Measurements from ENCODE around the gene ISCA2.

Gene ISCA2

GRCh38 chr14:74506411-74506851 is 12.9 kb downstream of the ISCA2 start:
- peaks cover 0 to 4% (median 1%) of the 10 kb centered on the region in 4 experiments for H3K4me1 ChIP-seq (ENCODE audit: control extremely low read depth in 1 of 4, control insufficient read depth in 4 of 4, insufficient read depth in 4 of 4, low read length in 3 of 4)
- POLR2A ChIA-PET = no interaction called here
- 94% methylated on average over 7 of the region's 13 CpGs for WGBS (ENCODE audit: insufficient coverage)
- no peak overlapping the region for H3K4me3 ChIP-seq (ENCODE audit: control insufficient read depth in 1 of 7, extremely low read depth in 1 of 7, insufficient read depth in 4 of 7, low read depth in 2 of 7, low read length in 6 of 7)
- no peaks in the 10 kb centered on the region for H3K9me3 ChIP-seq (ENCODE audit: control extremely low read depth in 1 of 5, control insufficient read depth in 4 of 5, insufficient read depth in 2 of 5, low read depth in 1 of 5, low read length in 4 of 5)
- CTCF ChIA-PET = no interaction called here
- peak in 1 of 3 donors; percentile 30 for DNase-seq
- H3K27ac ChIP-seq (ENCODE audit: insufficient read depth in 1 of 2, low read depth in 1 of 2, low read length in 2 of 2, poor library complexity in 1 of 2, severe bottlenecking in 2 of 2) = no peak overlapping the region
- no peaks in the 10 kb centered on the region for H3K27me3 ChIP-seq (replicated peaks in 2 of 5; ENCODE audit: control insufficient read depth in 4 of 5, insufficient read depth in 5 of 5, low read length in 4 of 5)
- no peaks in the 10 kb centered on the region for H3K36me3 ChIP-seq (ENCODE audit: control insufficient read depth in 4 of 4, insufficient read depth in 4 of 4, low read length in 3 of 4)

- no peak overlapping the region for H3K4me3 ChIP-seq (ENCODE audit: control insufficient read depth in 1 of 7, extremely low read depth in 1 of 7, insufficient read depth in 4 of 7, low read depth in 2 of 7, low read length in 6 of 7)
- no peaks in the 10 kb centered on the region for H3K36me3 ChIP-seq (ENCODE audit: control insufficient read depth in 4 of 4, insufficient read depth in 4 of 4, low read length in 3 of 4)
- POLR2A ChIA-PET = no interaction called here
- peaks cover 0 to 3% (median 1%) of the 10 kb centered on the region in 4 experiments for H3K4me1 ChIP-seq (ENCODE audit: control extremely low read depth in 1 of 4, control insufficient read depth in 4 of 4, insufficient read depth in 4 of 4, low read length in 3 of 4)
- H3K9me3 ChIP-seq (ENCODE audit: control extremely low read depth in 1 of 5, control insufficient read depth in 4 of 5, insufficient read depth in 2 of 5, low read depth in 1 of 5, low read length in 4 of 5) = no peaks in the 10 kb centered on the region
- CTCF ChIA-PET = interaction anchor here (0.6 kb wide), 1 partner anchor 148 kb away, joined by 3 read pairs; no protein-coding TSS in a partner anchor
- no peaks in the 10 kb centered on the region for H3K27me3 ChIP-seq (replicated peaks in 2 of 5; ENCODE audit: control insufficient read depth in 4 of 5, insufficient read depth in 5 of 5, low read length in 4 of 5)
- 94% methylated on average over 6 of the region's 8 CpGs for WGBS (ENCODE audit: insufficient coverage)
- DNase-seq = no peak
- H3K27ac ChIP-seq (ENCODE audit: insufficient read depth in 1 of 2, low read depth in 1 of 2, low read length in 2 of 2, poor library complexity in 1 of 2, severe bottlenecking in 2 of 2) = no peak overlapping the region
Measured at GRCh38 chr14:74507085-74507484, 13.5 kb downstream of the ISCA2 start.

GRCh38 chr14:74507840-74508239 is 14.3 kb downstream of the ISCA2 start:
- ChIA-PET POLR2A (no interaction called here), CTCF (interaction anchor here (0.6 to 2.3 kb wide), 4 partner anchors 10 to 293 kb away, joined by 3 to 8 read pairs (median 3); no protein-coding TSS in a partner anchor)
- WGBS (ENCODE audit: insufficient coverage) = 83% methylated on average over 4 of the region's 5 CpGs
- Histone ChIP-seq H3K27me3 (replicated peaks in 2 of 5; ENCODE audit: control insufficient read depth in 4 of 5, insufficient read depth in 5 of 5, low read length in 4 of 5) (no peaks in the 10 kb centered on the region), H3K36me3 (ENCODE audit: control insufficient read depth in 4 of 4, insufficient read depth in 4 of 4, low read length in 3 of 4) (no peaks in the 10 kb centered on the region), H3K4me3 (ENCODE audit: control insufficient read depth in 1 of 7, extremely low read depth in 1 of 7, insufficient read depth in 4 of 7, low read depth in 2 of 7, low read length in 6 of 7) (no peak overlapping the region), H3K27ac (ENCODE audit: insufficient read depth in 1 of 2, low read depth in 1 of 2, low read length in 2 of 2, poor library complexity in 1 of 2, severe bottlenecking in 2 of 2) (no peak overlapping the region), H3K4me1 (ENCODE audit: control extremely low read depth in 1 of 4, control insufficient read depth in 4 of 4, insufficient read depth in 4 of 4, low read length in 3 of 4) (peaks cover 0 to 3% (median 1%) of the 10 kb centered on the region in 4 experiments), H3K9me3 (ENCODE audit: control extremely low read depth in 1 of 5, control insufficient read depth in 4 of 5, insufficient read depth in 2 of 5, low read depth in 1 of 5, low read length in 4 of 5) (no peaks in the 10 kb centered on the region)
- no peak for DNase-seq

GRCh38 chr14:74508292-74508731 is 14.7 kb downstream of the ISCA2 start:
- peaks cover 0 to 3% (median 1%) of the 10 kb centered on the region in 4 experiments for H3K4me1 ChIP-seq (ENCODE audit: control extremely low read depth in 1 of 4, control insufficient read depth in 4 of 4, insufficient read depth in 4 of 4, low read length in 3 of 4)
- H3K27me3 ChIP-seq (replicated peaks in 2 of 5; ENCODE audit: control insufficient read depth in 4 of 5, insufficient read depth in 5 of 5, low read length in 4 of 5) = no peaks in the 10 kb centered on the region
- CTCF ChIA-PET = interaction anchor here (0.6 to 2.3 kb wide), 9 partner anchors 11 to 292 kb away, joined by 3 to 8 read pairs (median 3); no protein-coding TSS in a partner anchor
- 35% methylated on average over 2 of the region's 15 CpGs for WGBS (ENCODE audit: insufficient coverage)
- no peaks in the 10 kb centered on the region for H3K36me3 ChIP-seq (ENCODE audit: control insufficient read depth in 4 of 4, insufficient read depth in 4 of 4, low read length in 3 of 4)
- no peaks in the 10 kb centered on the region for H3K9me3 ChIP-seq (ENCODE audit: control extremely low read depth in 1 of 5, control insufficient read depth in 4 of 5, insufficient read depth in 2 of 5, low read depth in 1 of 5, low read length in 4 of 5)
- no peak overlapping the region for H3K4me3 ChIP-seq (ENCODE audit: control insufficient read depth in 1 of 7, extremely low read depth in 1 of 7, insufficient read depth in 4 of 7, low read depth in 2 of 7, low read length in 6 of 7)
- H3K27ac ChIP-seq (ENCODE audit: insufficient read depth in 1 of 2, low read depth in 1 of 2, low read length in 2 of 2, poor library complexity in 1 of 2, severe bottlenecking in 2 of 2) = no peak overlapping the region
- POLR2A ChIA-PET = no interaction called here
- DNase-seq = peak; percentile 56 to 75 (median 69)

GRCh38 chr14:74508844-74509428 is 15.4 kb downstream of the ISCA2 start:
- POLR2A ChIA-PET = no interaction called here

GRCh38 chr14:74509587-74510222 is 16.1 kb downstream of the ISCA2 start:
- H3K4me3 ChIP-seq (ENCODE audit: control insufficient read depth in 1 of 7, extremely low read depth in 1 of 7, insufficient read depth in 4 of 7, low read depth in 2 of 7, low read length in 6 of 7) = no peak overlapping the region
- H3K36me3 ChIP-seq (ENCODE audit: control insufficient read depth in 4 of 4, insufficient read depth in 4 of 4, low read length in 3 of 4) = no peaks in the 10 kb centered on the region
- H3K4me1 ChIP-seq (ENCODE audit: control extremely low read depth in 1 of 4, control insufficient read depth in 4 of 4, insufficient read depth in 4 of 4, low read length in 3 of 4) = peaks cover 0 to 14% (median 12%) of the 10 kb centered on the region in 4 experiments
- ChIA-PET CTCF (interaction anchor here (1.1 to 2.3 kb wide), 7 partner anchors 10 to 168 kb away, joined by 3 to 8 read pairs (median 4); no protein-coding TSS in a partner anchor), POLR2A (no interaction called here)
- DNase-seq = no peak
- H3K27ac ChIP-seq (ENCODE audit: insufficient read depth in 1 of 2, low read depth in 1 of 2, low read length in 2 of 2, poor library complexity in 1 of 2, severe bottlenecking in 2 of 2) = no peak overlapping the region
- no peaks in the 10 kb centered on the region for H3K27me3 ChIP-seq (replicated peaks in 2 of 5; ENCODE audit: control insufficient read depth in 4 of 5, insufficient read depth in 5 of 5, low read length in 4 of 5)
- 100% methylated on average over 4 of the region's 10 CpGs for WGBS (ENCODE audit: insufficient coverage)
- H3K9me3 ChIP-seq (ENCODE audit: control extremely low read depth in 1 of 5, control insufficient read depth in 4 of 5, insufficient read depth in 2 of 5, low read depth in 1 of 5, low read length in 4 of 5) = no peaks in the 10 kb centered on the region

More at GRCh38 chr14:74508844-74509428, 15.4 kb downstream of the ISCA2 start:
- H3K4me1 ChIP-seq (ENCODE audit: control extremely low read depth in 1 of 4, control insufficient read depth in 4 of 4, insufficient read depth in 4 of 4, low read length in 3 of 4) = peaks cover 0 to 6% (median 5%) of the 10 kb centered on the region in 4 experiments
- no peak overlapping the region for H3K4me3 ChIP-seq (ENCODE audit: control insufficient read depth in 1 of 7, extremely low read depth in 1 of 7, insufficient read depth in 4 of 7, low read depth in 2 of 7, low read length in 6 of 7)
- CTCF ChIA-PET = interaction anchor here (0.8 to 2.3 kb wide), 8 partner anchors 12 to 292 kb away, joined by 3 to 8 read pairs (median 4); no protein-coding TSS in a partner anchor
- no peaks in the 10 kb centered on the region for H3K27me3 ChIP-seq (replicated peaks in 2 of 5; ENCODE audit: control insufficient read depth in 4 of 5, insufficient read depth in 5 of 5, low read length in 4 of 5)
- no peaks in the 10 kb centered on the region for H3K36me3 ChIP-seq (ENCODE audit: control insufficient read depth in 4 of 4, insufficient read depth in 4 of 4, low read length in 3 of 4)
- DNase-seq = no peak
- H3K9me3 ChIP-seq (ENCODE audit: control extremely low read depth in 1 of 5, control insufficient read depth in 4 of 5, insufficient read depth in 2 of 5, low read depth in 1 of 5, low read length in 4 of 5) = no peaks in the 10 kb centered on the region
- H3K27ac ChIP-seq (ENCODE audit: insufficient read depth in 1 of 2, low read depth in 1 of 2, low read length in 2 of 2, poor library complexity in 1 of 2, severe bottlenecking in 2 of 2) = no peak overlapping the region
- WGBS (ENCODE audit: insufficient coverage) = 87% methylated on average over 12 of the region's 13 CpGs

Measured in common myeloid progenitor, CD34-positive (primary cell).